HepG2 (cell line): Measurements from ENCODE around the gene HEMK1. TPM values are rescaled to one million over a fixed set of nuclear protein-coding genes. Genes with fewer than 3 reads are reported as not detected.

ENCODE experiments used
- ATAC-seq: fragments of 200-7000 bp; cut with Tn5 transposase; 3 replicates; pipeline ENCODE4 v1.9.1; 2020; ENCODE audit warnings: mild to moderate bottlenecking, moderate library complexity
- BruUV-seq: library from RNA; stranded (reverse); fragments of 400-500 nt; replicated peaks from 2 replicates; lab custom pipeline; 2021; lab: Mats Ljungman, UMichigan
- CTCF ChIA-PET: fragments of 300-600 bp; formaldehyde crosslinking; extraction: SDS; loops from one replicate; lab custom pipeline; 2021; ENCODE audit warnings: low total read pairs, inconsistent platforms, low intra/inter-chr PET ratio; lab: Yijun Ruan, JAX
- POLR2A ChIA-PET: fragments of 350-600 bp; sonication (Branson Sonifier 250); formaldehyde crosslinking; loops from one replicate; lab custom pipeline; 2020; ENCODE audit warnings: antibody characterized with exemption, inconsistent platforms; lab: Yijun Ruan, JAX
- DNase-seq: peaks from one replicate; pipeline ENCODE4 v3.0.0-alpha.2; 2015; ENCODE audit warnings: low spot score
- FAIRE-seq: peaks from 3 replicates; lab custom pipeline; 2011; peaks lifted over from hg19 to GRCh38; lab: Jason Lieb, UNC
- H2AFZ ChIP-seq: one replicate; pipeline ENCODE4 v1.6.1; 2011; ENCODE audit warnings: low read length, inconsistent platforms
- H3K27ac ChIP-seq: fragments of 300-600 bp; 3 replicates; pipeline ENCODE4 v1.8.0; 2011; ENCODE audit warnings: mixed run types, mild to moderate bottlenecking, mixed read lengths, low read length, inconsistent platforms; ENCODE audit not compliant: insufficient read depth; ENCODE audit errors: extremely low read length
- H3K27me3 ChIP-seq, 2 experiments: fragments of 200-600 bp in 1 of 2; 2 replicates in 1 of 2; 3 replicates in 1 of 2; pipeline versions ENCODE4 v1.6.0 to v1.8.0; 2011; ENCODE audit warnings: low read length in 2 of 2, mild to moderate bottlenecking in 2 of 2, moderate library complexity in 2 of 2, inconsistent platforms in 1 of 2; ENCODE audit not compliant: insufficient read depth in 2 of 2, control insufficient read depth in 1 of 2
- H3K36me3 ChIP-seq, 2 experiments: fragments of 200-600 bp in 1 of 2; replicated peaks in 1 of 2; 2 replicates in 1 of 2; 3 replicates in 1 of 2; pipeline versions ENCODE4 v1.5.1 to v1.8.0; 2011; ENCODE audit warnings: low read length in 2 of 2, inconsistent platforms in 1 of 2; ENCODE audit not compliant: insufficient read depth in 2 of 2, control insufficient read depth in 1 of 2
- H3K4me1 ChIP-seq: 2 replicates; pipeline ENCODE4 v1.5.1; 2012; ENCODE audit warnings: low read length, inconsistent platforms; ENCODE audit not compliant: insufficient read depth
- H3K4me2 ChIP-seq: 2 replicates; pipeline ENCODE4 v1.6.0; 2011; ENCODE audit warnings: low read depth, low read length, inconsistent platforms
- H3K4me3 ChIP-seq, 3 experiments: fragments of 200-600 bp in 1 of 3; sonication (generic), shearing (Covaris generic) in 1 of 3; replicated peaks in 1 of 3; 2 replicates each; pipeline ENCODE4 v1.5.1; 2011 to 2016; ENCODE audit warnings: low read length in 3 of 3, inconsistent platforms in 2 of 3, low read depth in 2 of 3, mild to moderate bottlenecking in 2 of 3, control low read depth in 1 of 3, mixed read lengths in 1 of 3; ENCODE audit not compliant: insufficient read depth in 1 of 3
- H3K79me2 ChIP-seq: one replicate; pipeline ENCODE4 v1.6.1; 2011; ENCODE audit warnings: low read length, inconsistent platforms; ENCODE audit not compliant: insufficient read depth
- H3K9ac ChIP-seq: 2 replicates; pipeline ENCODE4 v1.6.0; 2011; ENCODE audit warnings: mild to moderate bottlenecking, low read depth, low read length, inconsistent platforms; ENCODE audit not compliant: insufficient read depth
- H3K9me3 ChIP-seq: 2 replicates; pipeline ENCODE4 v1.5.1; 2012; ENCODE audit warnings: mild to moderate bottlenecking, low read length
- H4K20me1 ChIP-seq: 2 replicates; pipeline ENCODE4 v1.6.0; 2011; ENCODE audit warnings: inconsistent platforms, mild to moderate bottlenecking, low read length, moderate library complexity; ENCODE audit not compliant: insufficient read depth
- AKAP8 ChIP-seq: sonication (generic); formaldehyde crosslinking; IDR thresholded peaks from 2 replicates; pipeline ENCODE4 v1.5.1; 2020; ENCODE audit warnings: mild to moderate bottlenecking, missing genetic modification reagents
- CREB1 ChIP-seq, 2 experiments: fragments of 450-650 bp in 1 of 2; IDR thresholded peaks; 2 replicates each; pipeline ENCODE4 v1.6.1; 2016 to 2017; ENCODE audit warnings: control low read depth in 1 of 2, mild to moderate bottlenecking in 1 of 2, missing compliant biosample characterization in 1 of 2, missing genetic modification characterization in 1 of 2
- DNMT1 ChIP-seq: sonication (generic); formaldehyde crosslinking; IDR thresholded peaks from 2 replicates; pipeline ENCODE4 v1.5.1; 2020; ENCODE audit warnings: mild to moderate bottlenecking, missing genetic modification reagents
- KAT2B ChIP-seq: fragments of 150-350 bp; IDR thresholded peaks from 2 replicates; pipeline ENCODE4 v1.6.1; 2014; ENCODE audit warnings: low read depth, low read length, borderline replicate concordance
- KDM3A ChIP-seq: IDR thresholded peaks from 2 replicates; pipeline ENCODE4 v1.6.1; 2018; ENCODE audit warnings: low read depth, missing compliant biosample characterization
- MNT ChIP-seq: fragments of 450-650 bp; IDR thresholded peaks from 2 replicates; pipeline ENCODE4 v1.6.1; 2016
- PHF20 ChIP-seq: sonication (generic); formaldehyde crosslinking; IDR thresholded peaks from 2 replicates; pipeline ENCODE4 v1.5.0; 2020; ENCODE audit warnings: mild to moderate bottlenecking, missing genetic modification reagents
- ZNF432 ChIP-seq: sonication (generic); formaldehyde crosslinking; IDR thresholded peaks from 2 replicates; pipeline ENCODE4 v1.5.0; 2020; ENCODE audit warnings: missing genetic modification reagents, mild to moderate bottlenecking, borderline replicate concordance
- ZSCAN9 ChIP-seq: IDR thresholded peaks from 2 replicates; pipeline ENCODE4 v1.6.1; 2016; ENCODE audit warnings: borderline replicate concordance
- WGBS: methylation state at CpG from one replicate; pipeline ENCODE4 v1.1.6; 2017; ENCODE audit warnings: low lambda C conversion rate; 5-methylcytosine and 5-hydroxymethylcytosine counted together
- in situ Hi-C: cut with HindIII; loops from 2 replicates; pipeline ENCODE4 v1.10.0; 2017; ENCODE audit warnings: low pct_unique_long_range_greater_than_20kb; ENCODE audit not compliant: extremely low pct_ligation_motif_present
- intact Hi-C: fragments of 100-400 bp; cut with micrococcal nuclease; formaldehyde crosslinking; loops from one replicate; pipeline ENCODE4 v1.10.0; 2022; ENCODE audit not compliant: unreplicated experiment
- polyA plus RNA-seq, 8 experiments: library from polyadenylated mRNA; depleted of rRNA in 3 of 8; stranded (reverse) in 7 of 8; unstranded in 1 of 8; fragments of >200 nt; fragmentation: Illumina TruSeq in 4 of 8; extraction: Trizol in 4 of 8; gene quantifications; 2 replicates each; pipeline versions ENCODE4 v1.2.1 to v1.2.3, GENCODE V29; 2011 to 2016; ENCODE audit warnings: low read depth in 4 of 8, missing spikeins in 1 of 8, mixed read lengths in 1 of 8; ENCODE audit not compliant: insufficient read depth in 1 of 8
- total RNA-seq, 5 experiments: library from RNA; depleted of rRNA; stranded (reverse); fragments of >200 nt; fragmentation: Illumina TruSeq; extraction: Trizol; gene quantifications; 2 replicates each; pipeline ENCODE4 v1.2.3, GENCODE V29; 2016; ENCODE audit warnings: low read depth in 1 of 5
- TF ChIP-seq, protein P1 (sequence below): sonication (generic); formaldehyde crosslinking; IDR thresholded peaks from 2 replicates; pipeline ENCODE4 v1.4.0; 2020; ENCODE audit warnings: missing genetic modification reagents
- TF ChIP-seq, protein P2 (sequence below): sonication (generic); formaldehyde crosslinking; IDR thresholded peaks from 2 replicates; pipeline ENCODE4 v1.8.0; 2022; ENCODE audit warnings: mild to moderate bottlenecking, missing genetic modification reagents

HEMK1 gene
- total and polyA plus RNA-seq, 2 of the 13 experiments (the other 11 are each of a cell fraction or from before 2014, with no cell fraction given), result 9.8 to 12.6 TPM

DNA sequence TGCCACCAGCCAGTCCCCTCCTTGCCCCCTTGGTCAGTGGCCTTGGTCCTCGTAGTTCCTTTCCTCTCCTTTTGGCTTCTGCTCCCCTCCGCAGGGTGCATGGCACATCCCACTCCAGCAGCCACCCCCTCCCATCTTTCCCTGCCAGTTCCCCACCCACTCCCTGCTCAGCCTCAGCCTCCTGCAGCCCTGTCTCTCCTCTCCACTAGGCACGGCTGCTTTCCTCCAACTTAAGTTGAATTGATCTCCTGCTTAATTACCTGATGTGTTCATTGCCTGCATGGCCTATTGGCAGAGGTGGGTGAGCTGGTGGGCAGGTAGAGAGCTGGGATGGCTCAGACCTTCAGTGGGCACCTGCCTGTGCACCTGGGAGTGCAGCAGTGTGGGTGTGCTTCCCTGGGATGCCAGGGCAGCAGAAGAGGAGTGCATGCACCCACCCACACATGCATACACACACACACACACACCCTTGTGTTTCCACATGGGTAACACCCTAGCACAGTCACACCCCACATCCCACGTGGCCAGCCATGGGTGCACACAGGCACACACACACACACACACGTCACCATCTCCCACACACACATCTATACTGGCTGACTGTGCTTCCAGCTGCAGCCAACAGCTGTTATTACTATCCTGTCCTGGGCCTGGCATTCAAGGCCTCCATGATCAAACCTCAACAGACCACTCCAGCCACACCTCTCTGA is 32.7 kb upstream of the HEMK1 start:
- Histone ChIP-seq H3K4me1 (no peaks in the 10 kb centered on the region), H3K9me3 (no peaks in the 10 kb centered on the region), H3K27me3 (peaks cover 2 to 78% of the 10 kb centered on the region in 2 experiments; a peak in 4 of 5 replicates), H2AFZ (no peak overlapping the region), H3K36me3 (no peaks in the 10 kb centered on the region), H3K27ac (no peak overlapping the region), H4K20me1 (no peaks in the 10 kb centered on the region), H3K79me2 (no peaks in the 10 kb centered on the region), H3K4me3 (no peak overlapping the region), H3K9ac (no peak overlapping the region), H3K4me2 (no peak overlapping the region)
- TF ChIP-seq, protein P1, sequence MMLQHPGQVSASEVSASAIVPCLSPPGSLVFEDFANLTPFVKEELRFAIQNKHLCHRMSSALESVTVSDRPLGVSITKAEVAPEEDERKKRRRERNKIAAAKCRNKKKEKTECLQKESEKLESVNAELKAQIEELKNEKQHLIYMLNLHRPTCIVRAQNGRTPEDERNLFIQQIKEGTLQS (CRISPR knock-in tag), result no peak
- TF ChIP-seq DNMT1 (no peak), ZNF432 (CRISPR knock-in tag) (no peak), AKAP8 (CRISPR knock-in tag) (no peak), CREB1 (IDR thresholded peaks at IDR 0.05) (peak; percentile 40; the same call in 1 of the 2 replicates), CREB1 (CRISPR knock-in tag; IDR thresholded peaks at IDR 0.05) (no peak), ZSCAN9 (no peak), KDM3A (CRISPR knock-in tag) (no peak), PHF20 (CRISPR knock-in tag) (no peak), KAT2B (no peak), MNT (peak; percentile 61)
- TF ChIP-seq, protein P2, sequence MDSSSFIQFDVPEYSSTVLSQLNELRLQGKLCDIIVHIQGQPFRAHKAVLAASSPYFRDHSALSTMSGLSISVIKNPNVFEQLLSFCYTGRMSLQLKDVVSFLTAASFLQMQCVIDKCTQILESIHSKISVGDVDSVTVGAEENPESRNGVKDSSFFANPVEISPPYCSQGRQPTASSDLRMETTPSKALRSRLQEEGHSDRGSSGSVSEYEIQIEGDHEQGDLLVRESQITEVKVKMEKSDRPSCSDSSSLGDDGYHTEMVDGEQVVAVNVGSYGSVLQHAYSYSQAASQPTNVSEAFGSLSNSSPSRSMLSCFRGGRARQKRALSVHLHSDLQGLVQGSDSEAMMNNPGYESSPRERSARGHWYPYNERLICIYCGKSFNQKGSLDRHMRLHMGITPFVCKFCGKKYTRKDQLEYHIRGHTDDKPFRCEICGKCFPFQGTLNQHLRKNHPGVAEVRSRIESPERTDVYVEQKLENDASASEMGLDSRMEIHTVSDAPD (CRISPR knock-in tag), result no peak
- WGBS, result 3% methylated on average over 4 of the region's 5 CpGs
- ATAC-seq (no peak), FAIRE-seq (no peak), DNase-seq (no peak)
- ChIA-PET POLR2A (no interaction called here), CTCF (no interaction called here)
- no TSS peak for BruUV-seq
- intact Hi-C loops, result no loop called here
- in situ Hi-C loops, result no loop called here
